Neural crest cell (in vitro differentiated cells): ENCODE data around the gene PUM2. TPM values are rescaled to one million over a fixed set of nuclear protein-coding genes. Genes with fewer than 3 reads are reported as not detected.
A peak's percentile ranks its signal among the peaks of the same experiment; 100 is the strongest.

Experiments
- DNase-seq: peaks from one replicate; pipeline ENCODE4 v3.0.0; 2021; ENCODE audit warnings: low read depth, mixed read lengths, low spot score
- H3K27ac Mint-ChIP-seq: one replicate; pipeline ENCODE4 v1.8.0; 2021; ENCODE audit warnings: mild to moderate bottlenecking, mixed read lengths; ENCODE audit not compliant: unreplicated experiment
- H3K27me3 Mint-ChIP-seq: 2 replicates; pipeline ENCODE4 v1.8.0; 2021; ENCODE audit warnings: low read depth, mild to moderate bottlenecking, mixed read lengths
- H3K36me3 Mint-ChIP-seq: 2 replicates; pipeline ENCODE4 v1.8.0; 2021; ENCODE audit warnings: low read depth, mild to moderate bottlenecking, mixed read lengths
- H3K4me1 Mint-ChIP-seq: 2 replicates; pipeline ENCODE4 v1.8.0; 2021; ENCODE audit warnings: mixed read lengths
- H3K4me3 Mint-ChIP-seq: one replicate; pipeline ENCODE4 v1.8.0; 2021; ENCODE audit warnings: mild to moderate bottlenecking, mixed read lengths
- H3K9me3 Mint-ChIP-seq: 2 replicates; pipeline ENCODE4 v1.8.0; 2021; ENCODE audit warnings: mixed read lengths
- total RNA-seq: library from RNA; stranded (reverse); gene quantifications from 2 replicates; pipeline ENCODE4 v1.2.1, GENCODE V29; 2021
- TF ChIP-seq, protein P1 (sequence below): fragments of 200-600 bp; sonication (generic); conservative IDR thresholded peaks from 2 replicates; pipeline ENCODE4 v1.5.0; 2021; ENCODE audit warnings: antibody characterized with exemption, mild to moderate bottlenecking

PUM2 gene
- total RNA-seq, 1 donor from 2014 or later = 110 TPM

DNA sequence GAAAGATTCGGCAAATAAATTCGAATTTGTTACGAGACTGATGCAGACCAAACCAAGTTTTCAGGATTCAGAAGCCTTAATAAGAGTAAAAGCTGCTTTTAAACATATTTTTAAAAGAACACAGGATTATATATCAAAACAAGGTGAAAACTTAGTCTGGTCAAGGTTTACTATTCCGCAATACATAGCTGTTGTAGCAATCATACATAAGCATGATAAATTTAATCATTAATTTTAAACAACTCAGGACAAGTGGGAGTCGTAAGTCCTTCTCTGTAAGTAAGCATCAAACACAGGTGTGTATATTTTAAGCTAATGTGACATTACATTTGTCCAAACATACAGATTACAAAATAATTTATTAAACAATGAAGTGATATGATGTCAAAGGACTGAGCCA is 57.7 kb downstream of the PUM2 start:
- H3K4me3 Mint-ChIP-seq = no peak overlapping the region
- TF ChIP-seq, protein P1, sequence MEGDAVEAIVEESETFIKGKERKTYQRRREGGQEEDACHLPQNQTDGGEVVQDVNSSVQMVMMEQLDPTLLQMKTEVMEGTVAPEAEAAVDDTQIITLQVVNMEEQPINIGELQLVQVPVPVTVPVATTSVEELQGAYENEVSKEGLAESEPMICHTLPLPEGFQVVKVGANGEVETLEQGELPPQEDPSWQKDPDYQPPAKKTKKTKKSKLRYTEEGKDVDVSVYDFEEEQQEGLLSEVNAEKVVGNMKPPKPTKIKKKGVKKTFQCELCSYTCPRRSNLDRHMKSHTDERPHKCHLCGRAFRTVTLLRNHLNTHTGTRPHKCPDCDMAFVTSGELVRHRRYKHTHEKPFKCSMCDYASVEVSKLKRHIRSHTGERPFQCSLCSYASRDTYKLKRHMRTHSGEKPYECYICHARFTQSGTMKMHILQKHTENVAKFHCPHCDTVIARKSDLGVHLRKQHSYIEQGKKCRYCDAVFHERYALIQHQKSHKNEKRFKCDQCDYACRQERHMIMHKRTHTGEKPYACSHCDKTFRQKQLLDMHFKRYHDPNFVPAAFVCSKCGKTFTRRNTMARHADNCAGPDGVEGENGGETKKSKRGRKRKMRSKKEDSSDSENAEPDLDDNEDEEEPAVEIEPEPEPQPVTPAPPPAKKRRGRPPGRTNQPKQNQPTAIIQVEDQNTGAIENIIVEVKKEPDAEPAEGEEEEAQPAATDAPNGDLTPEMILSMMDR = no peak
- DNase-seq = no peak
- H3K36me3 Mint-ChIP-seq = peaks cover 21% of the 10 kb centered on the region
- H3K9me3 Mint-ChIP-seq = no peaks in the 10 kb centered on the region
- H3K27me3 Mint-ChIP-seq = no peaks in the 10 kb centered on the region
- peaks cover 7% of the 10 kb centered on the region for H3K4me1 Mint-ChIP-seq
- no peak overlapping the region for H3K27ac Mint-ChIP-seq

DNA sequence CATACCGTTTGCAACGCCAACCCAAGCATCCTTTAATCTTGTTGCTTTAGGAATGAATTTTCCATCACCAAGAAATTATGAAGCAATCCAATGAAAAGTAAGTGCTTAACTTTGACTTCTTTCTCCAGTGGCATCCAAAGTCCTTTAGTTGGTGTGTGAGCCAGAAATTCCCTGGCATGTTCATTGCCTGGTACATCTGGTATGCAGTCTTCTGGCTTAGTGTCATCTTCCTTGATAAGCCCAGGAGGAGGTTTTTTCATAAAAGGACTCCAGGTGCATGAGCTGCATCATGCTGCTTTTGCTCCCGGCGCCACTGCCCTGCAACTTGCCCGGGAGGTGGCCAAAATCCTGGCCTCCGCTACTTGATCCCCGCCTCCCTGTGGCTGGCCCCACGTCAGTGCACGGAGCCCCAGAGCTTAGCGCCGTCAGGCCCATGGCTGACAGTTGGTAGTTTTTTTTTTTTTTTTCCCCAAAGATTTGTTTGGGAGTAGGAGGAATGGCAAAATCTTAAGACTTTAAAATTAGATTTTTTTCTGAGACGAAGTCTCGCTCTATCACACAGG is 58.7 kb downstream of the PUM2 start:
- TF ChIP-seq, protein P1 = no peak
- H3K36me3 Mint-ChIP-seq = peaks cover 17% of the 10 kb centered on the region
- no peak overlapping the region for H3K27ac Mint-ChIP-seq
- H3K4me3 Mint-ChIP-seq = no peak overlapping the region
- DNase-seq = no peak
- no peaks in the 10 kb centered on the region for H3K9me3 Mint-ChIP-seq
- no peaks in the 10 kb centered on the region for H3K27me3 Mint-ChIP-seq
- H3K4me1 Mint-ChIP-seq = peaks cover 7% of the 10 kb centered on the region

DNA sequence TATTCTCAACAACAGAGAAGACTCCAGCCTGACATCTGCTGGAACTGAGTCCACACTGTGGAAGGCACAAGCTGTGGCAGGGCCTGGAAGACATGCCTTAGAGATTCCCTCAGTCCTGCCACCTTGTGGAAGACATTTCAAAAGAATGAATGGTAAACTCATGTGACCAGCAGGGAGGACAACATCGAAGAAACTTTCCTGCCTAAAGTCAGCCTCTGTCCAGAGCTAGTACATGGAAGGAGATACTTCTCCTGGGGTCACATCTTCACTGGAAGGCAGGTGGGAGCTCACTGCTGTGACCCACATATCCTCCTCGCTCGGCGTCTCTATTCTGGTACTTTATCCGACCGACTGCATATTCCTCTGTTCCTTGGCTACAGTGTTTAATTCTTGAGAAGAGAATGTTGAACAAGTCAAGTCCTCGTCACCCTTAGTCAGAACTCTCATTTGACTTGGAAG is 59.5 kb downstream of the PUM2 start:
- Mint-ChIP-seq H3K9me3 (no peaks in the 10 kb centered on the region), H3K27me3 (no peaks in the 10 kb centered on the region), H3K36me3 (peaks cover 12% of the 10 kb centered on the region), H3K27ac (peak overlapping the region; percentile 60), H3K4me1 (peaks cover 7% of the 10 kb centered on the region), H3K4me3 (peak overlapping the region; percentile 21)
- DNase-seq = peak; percentile 61
- TF ChIP-seq, protein P1 = peak; percentile 84

DNA sequence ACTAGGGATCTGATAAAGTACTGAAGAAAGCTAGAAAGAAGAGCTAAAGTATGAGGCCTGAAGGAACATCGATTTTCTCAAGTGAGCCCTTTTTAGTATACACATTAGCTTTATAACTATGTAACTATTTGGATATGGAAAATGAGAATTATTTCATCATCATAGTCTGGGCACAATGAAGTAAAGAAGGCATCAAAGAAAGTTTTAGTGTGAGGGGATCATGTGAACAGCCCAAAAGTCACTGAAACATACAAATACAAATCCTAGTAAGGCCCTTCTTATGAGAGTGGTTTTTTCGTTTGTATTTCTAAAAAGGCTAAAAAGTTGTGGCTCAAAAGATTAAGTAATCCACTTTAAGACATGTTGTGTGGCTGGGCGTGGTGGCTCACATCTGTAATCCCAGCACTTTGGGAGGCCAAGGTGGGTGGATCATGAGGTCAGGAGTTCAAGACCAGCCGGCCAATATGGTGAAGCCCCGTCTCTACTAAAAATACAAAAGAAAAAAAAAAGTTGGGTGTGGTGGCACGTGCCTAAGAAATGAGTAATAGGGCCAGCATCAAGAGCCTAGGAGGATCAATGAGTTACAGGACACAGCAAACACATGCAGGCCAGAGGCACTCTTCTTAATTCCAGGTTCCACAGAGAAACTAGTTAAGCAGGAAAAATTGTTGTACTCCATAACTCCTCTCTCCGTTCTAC is 61.9 kb downstream of the PUM2 start:
- peaks cover 7% of the 10 kb centered on the region for H3K36me3 Mint-ChIP-seq
- no peak overlapping the region for H3K4me3 Mint-ChIP-seq
- no peak overlapping the region for H3K27ac Mint-ChIP-seq
- TF ChIP-seq, protein P1 = no peak
- H3K4me1 Mint-ChIP-seq = peaks cover 7% of the 10 kb centered on the region
- no peaks in the 10 kb centered on the region for H3K9me3 Mint-ChIP-seq
- no peak for DNase-seq
- H3K27me3 Mint-ChIP-seq = no peaks in the 10 kb centered on the region

DNA sequence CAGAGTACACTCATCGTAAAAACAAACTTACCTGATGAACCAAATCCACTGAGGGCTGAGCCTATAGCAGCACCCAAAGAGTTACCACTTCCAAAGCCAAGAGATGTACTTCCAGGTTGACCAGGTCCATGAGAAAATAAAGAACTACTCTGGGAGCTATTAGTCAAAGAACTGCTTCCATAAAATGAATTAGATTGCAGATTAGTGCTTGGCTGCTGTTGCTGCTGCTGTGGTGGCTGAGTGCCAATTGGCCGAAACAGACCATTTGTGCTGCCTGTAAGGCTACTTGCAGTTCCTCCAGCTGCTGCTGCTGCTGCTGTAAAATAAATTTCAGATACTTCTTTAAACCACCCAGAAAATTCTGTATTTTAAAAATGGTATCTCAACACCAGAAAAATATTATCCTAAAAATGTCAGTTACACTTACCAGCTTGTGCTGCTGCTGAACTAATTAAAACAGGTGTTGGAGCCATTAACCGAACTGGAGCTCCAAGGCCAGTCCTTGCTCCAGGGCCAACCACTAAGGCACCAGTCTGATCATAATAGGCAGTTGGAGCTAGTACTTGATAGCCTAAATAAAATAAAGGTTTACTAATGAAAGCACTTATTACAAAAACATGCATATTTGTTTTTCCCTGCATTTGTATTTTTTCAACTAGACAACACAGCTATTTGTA is 67.6 kb downstream of the PUM2 start:
- Mint-ChIP-seq H3K9me3 (no peaks in the 10 kb centered on the region), H3K4me3 (no peak overlapping the region), H3K27me3 (no peaks in the 10 kb centered on the region), H3K36me3 (no peaks in the 10 kb centered on the region), H3K4me1 (no peaks in the 10 kb centered on the region), H3K27ac (no peak overlapping the region)
- no peak for DNase-seq
- TF ChIP-seq, protein P1 = no peak
